BLaER1 treated with 17β-estradiol and CSF1 and Interleukin-3, amounts not matched to agents 10 nM and 100 nM (cell line): ENCODE data around the gene GPRC5A.
A peak's percentile ranks its signal among the peaks of the same experiment; 100 is the strongest.
"Not testable (repeated sequence)": the region's sequence is repeated elsewhere in the genome, so short reads cannot be mapped to it uniquely, and the experiment has no call there.

ENCODE experiments used
- H3K27ac ChIP-seq, 11 experiments: shearing (Covaris generic); formaldehyde crosslinking; 2 replicates each; pipeline ENCODE4 v1.8.1; 2022
- H3K27me3 ChIP-seq, 11 experiments: shearing (Covaris generic); formaldehyde crosslinking; 2 replicates each; pipeline ENCODE4 v1.8.1; 2022
- H3K36me3 ChIP-seq, 11 experiments: shearing (Covaris generic); formaldehyde crosslinking; 2 replicates each; pipeline ENCODE4 v1.8.1; 2022
- H3K4me1 ChIP-seq, 10 experiments: shearing (Covaris generic); formaldehyde crosslinking; 2 replicates each; pipeline ENCODE4 v1.8.1; 2022
- H3K4me2 ChIP-seq, 11 experiments: shearing (Covaris generic); formaldehyde crosslinking; 2 replicates each; pipeline ENCODE4 v1.8.1; 2022
- H3K4me3 ChIP-seq, 10 experiments: shearing (Covaris generic); formaldehyde crosslinking; 2 replicates each; pipeline ENCODE4 v1.8.1; 2022
- H3K9ac ChIP-seq, 11 experiments: shearing (Covaris generic); formaldehyde crosslinking; 2 replicates each; pipeline ENCODE4 v1.8.1; 2022
- H3K9me3 ChIP-seq, 11 experiments: shearing (Covaris generic); formaldehyde crosslinking; replicated peaks in 1 of 11; 2 replicates each; pipeline ENCODE4 v1.8.1; 2022
- H4K20me1 ChIP-seq, 11 experiments: shearing (Covaris generic); formaldehyde crosslinking; 2 replicates each; pipeline ENCODE4 v1.8.1; 2022
- Cebpa-rat ChIP-seq, 11 experiments: shearing (Covaris generic); IDR thresholded peaks; 2 replicates each; pipeline ENCODE4 v1.8.1; 2022

The GPRC5A gene

GRCh38 chr12:12871587-12872138 lies 19.7 kb upstream of the GPRC5A start:
- Histone ChIP-seq H3K9ac (no peak overlapping the region), H3K9me3 (no peaks in the 10 kb centered on the region), H3K36me3 (peaks cover 0 to 4% (median 0%) of the 10 kb centered on the region in 11 experiments; a peak in 1 of 22 replicates), H3K27me3 (no peaks in the 10 kb centered on the region), H3K4me2 (peak overlapping the region in 3 of 11 experiments; percentile 10 to 49 (median 22); a peak in 4 of 22 replicates), H3K4me3 (no peak overlapping the region), H4K20me1 (no peaks in the 10 kb centered on the region), H3K4me1 (peaks cover 0 to 24% (median 13%) of the 10 kb centered on the region in 10 experiments; a peak in 12 of 20 replicates), H3K27ac (no peak overlapping the region)
- TF ChIP-seq Cebpa-rat (IDR thresholded peaks at IDR 0.05) = no peak

DNA sequence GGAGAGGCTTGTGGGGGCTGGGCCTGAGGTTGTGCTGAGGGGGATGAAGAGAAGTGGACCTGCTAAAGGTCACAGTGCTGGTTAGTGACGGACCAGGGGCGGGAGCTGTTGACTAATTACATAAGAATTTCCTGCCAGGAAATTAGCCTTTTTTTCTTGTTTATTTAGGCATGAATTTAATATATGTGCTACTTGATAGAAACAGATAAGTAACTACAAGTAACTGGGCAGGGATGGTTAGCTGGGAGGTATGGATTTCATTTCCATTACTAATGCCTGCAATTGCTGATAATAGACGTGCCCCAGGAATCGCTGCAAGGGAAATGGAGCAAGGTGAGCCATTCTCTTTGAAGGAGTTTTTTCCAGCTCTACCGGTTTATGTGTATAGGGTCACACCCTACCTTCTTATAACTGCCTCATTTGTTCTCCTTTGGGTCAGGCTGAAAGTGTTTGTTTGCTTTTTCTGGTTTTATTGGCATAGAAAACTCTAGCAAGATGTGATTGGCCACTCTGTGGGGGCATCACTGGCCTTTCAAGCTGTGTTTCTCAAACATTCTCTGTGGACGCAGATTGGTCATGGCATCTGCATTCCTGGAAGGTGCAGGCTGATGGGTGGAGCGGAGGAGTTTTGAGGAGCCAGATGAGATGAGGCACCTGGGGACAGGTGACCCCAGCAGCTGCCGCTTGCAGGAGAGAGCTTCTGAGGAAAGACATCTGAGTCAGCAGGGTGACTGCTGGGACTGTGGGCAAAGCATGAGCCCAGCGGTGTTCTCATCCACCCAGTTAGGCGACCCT lies 19.0 kb upstream of the GPRC5A start:
- peaks cover 0 to 24% (median 13%) of the 10 kb centered on the region in 10 experiments; a peak in 12 of 20 replicates for H3K4me1 ChIP-seq
- peaks cover 0 to 4% (median 0%) of the 10 kb centered on the region in 11 experiments; a peak in 1 of 22 replicates for H3K36me3 ChIP-seq
- no peak overlapping the region for H3K9ac ChIP-seq
- H3K27ac ChIP-seq = no peak overlapping the region
- no peaks in the 10 kb centered on the region for H3K27me3 ChIP-seq
- H4K20me1 ChIP-seq = no peaks in the 10 kb centered on the region
- no peak for TF ChIP-seq Cebpa-rat (IDR thresholded peaks at IDR 0.05)
- peak overlapping the region in 3 of 11 experiments; percentile 10 to 49 (median 22); a peak in 4 of 22 replicates for H3K4me2 ChIP-seq
- H3K9me3 ChIP-seq = no peaks in the 10 kb centered on the region
- no peak overlapping the region for H3K4me3 ChIP-seq

DNA sequence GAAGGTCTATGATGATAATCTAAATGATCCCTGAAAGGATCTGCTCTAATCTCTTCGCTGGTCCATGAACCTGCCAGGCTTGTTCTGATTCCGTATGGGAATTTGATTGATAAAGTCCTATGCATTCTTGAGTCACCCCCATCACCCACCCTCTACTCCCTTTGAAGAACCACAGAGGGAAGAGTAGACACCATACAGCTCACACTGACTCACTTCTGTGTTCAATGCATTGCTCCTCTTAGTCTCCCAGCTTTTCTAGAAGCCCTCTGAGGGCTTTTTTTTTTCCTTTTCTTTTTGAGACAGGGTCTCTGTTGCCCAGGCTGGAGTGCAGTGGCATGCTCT lies 18.5 kb upstream of the GPRC5A start:
- Histone ChIP-seq H3K4me1 (peaks cover 0 to 24% (median 13%) of the 10 kb centered on the region in 10 experiments; a peak in 12 of 20 replicates), H3K4me3 (no peak overlapping the region), H4K20me1 (no peaks in the 10 kb centered on the region), H3K4me2 (no peak overlapping the region), H3K9me3 (no peaks in the 10 kb centered on the region), H3K27ac (no peak overlapping the region), H3K9ac (no peak overlapping the region), H3K36me3 (peaks cover 0 to 4% (median 0%) of the 10 kb centered on the region in 11 experiments; a peak in 1 of 22 replicates), H3K27me3 (no peaks in the 10 kb centered on the region)
- no peak for TF ChIP-seq Cebpa-rat (IDR thresholded peaks at IDR 0.05)

DNA sequence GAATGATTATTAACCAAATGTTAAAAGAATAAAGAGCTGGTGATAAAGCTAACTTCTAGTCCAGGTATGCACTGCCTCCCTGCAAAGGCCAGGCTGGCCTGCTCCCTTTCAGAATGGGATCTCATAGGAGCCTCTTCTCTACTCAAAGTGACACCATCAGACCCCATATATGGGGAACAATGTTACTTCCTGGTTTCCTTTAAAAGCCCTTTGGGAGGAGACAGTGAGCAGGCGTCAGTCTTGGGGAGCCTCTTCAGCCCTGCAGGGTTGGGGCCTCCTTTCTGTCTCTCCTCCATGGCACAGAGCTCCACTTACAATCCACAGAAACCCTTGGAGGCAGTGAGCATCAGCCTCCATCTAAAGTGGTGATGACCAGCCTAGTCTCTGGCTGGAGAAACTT lies 17.3 kb upstream of the GPRC5A start:
- peak overlapping the region in 1 of 11 experiments; percentile 47; a peak in 2 of 22 replicates for H3K27ac ChIP-seq
- H3K36me3 ChIP-seq = peaks cover 0 to 4% (median 0%) of the 10 kb centered on the region in 11 experiments; a peak in 1 of 22 replicates
- no peak overlapping the region for H3K9ac ChIP-seq
- H3K4me2 ChIP-seq = peak overlapping the region in 5 of 11 experiments; percentile 37 to 66 (median 45); a peak in 10 of 22 replicates
- no peaks in the 10 kb centered on the region for H3K27me3 ChIP-seq
- no peak overlapping the region for H3K4me3 ChIP-seq
- no peak for TF ChIP-seq Cebpa-rat (IDR thresholded peaks at IDR 0.05)
- no peaks in the 10 kb centered on the region for H3K9me3 ChIP-seq
- H4K20me1 ChIP-seq = no peaks in the 10 kb centered on the region
- peaks cover 0 to 24% (median 13%) of the 10 kb centered on the region in 10 experiments; a peak in 12 of 20 replicates for H3K4me1 ChIP-seq

DNA sequence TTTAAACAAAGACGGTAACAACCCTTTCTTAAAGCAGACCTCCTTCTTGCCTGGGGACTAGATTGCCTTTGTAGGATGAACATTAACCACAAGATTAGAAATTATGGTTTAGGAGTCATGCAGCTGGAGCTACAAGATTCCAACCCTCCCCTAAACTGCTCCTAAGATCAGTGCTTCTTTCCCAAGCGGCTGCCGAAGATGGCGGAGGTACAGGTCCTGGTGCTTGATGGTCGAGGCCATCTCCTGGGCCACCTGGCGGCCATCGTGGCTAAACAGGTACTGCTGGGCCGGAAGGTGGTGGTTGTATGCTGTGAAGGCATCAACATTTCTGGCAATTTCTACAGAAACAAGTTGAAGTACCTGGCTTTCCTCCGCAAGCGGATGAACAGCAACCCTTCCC lies 16.1 kb upstream of the GPRC5A start:
- not testable (repeated sequence) for H3K4me2 ChIP-seq, H3K9ac ChIP-seq
- H3K4me1 ChIP-seq = peaks cover 0 to 28% (median 14%) of the 10 kb centered on the region in 10 experiments; a peak in 14 of 20 replicates

DNA sequence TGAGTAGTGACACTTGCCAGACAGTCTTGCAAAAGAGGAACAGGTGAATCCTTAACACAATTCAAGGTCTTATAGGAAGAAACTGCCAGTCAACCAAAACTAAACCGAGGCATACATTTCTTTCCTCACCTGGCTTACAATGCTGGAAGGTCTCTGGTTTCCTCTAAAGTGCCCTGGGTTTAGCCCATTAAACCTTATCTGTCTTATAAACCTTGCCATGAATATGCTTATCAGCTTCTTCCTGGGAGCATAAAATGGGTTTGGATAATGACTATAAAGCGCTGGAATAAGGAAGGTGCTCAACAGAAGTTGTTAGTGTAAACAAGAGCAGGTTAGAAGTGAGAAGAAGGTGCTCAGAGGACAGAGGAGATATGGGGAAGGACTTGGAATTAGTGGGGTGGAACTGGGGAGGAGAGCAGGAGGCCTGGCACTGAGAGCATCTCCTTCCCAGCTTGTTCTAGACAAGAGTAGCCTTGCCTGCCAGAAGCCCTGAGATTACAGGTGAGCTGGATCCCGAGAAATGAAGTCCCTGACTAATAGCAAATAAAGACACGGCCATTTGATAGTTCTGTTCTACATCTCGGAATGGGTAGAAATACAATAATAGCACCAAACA lies 14.1 kb upstream of the GPRC5A start:
- Histone ChIP-seq H3K4me2 (no peak overlapping the region), H3K9ac (no peak overlapping the region; a peak in 1 of 22 replicates), H3K27me3 (no peaks in the 10 kb centered on the region), H3K4me1 (peaks cover 0 to 39% (median 17%) of the 10 kb centered on the region in 10 experiments; a peak in 14 of 20 replicates), H4K20me1 (no peaks in the 10 kb centered on the region), H3K27ac (no peak overlapping the region), H3K4me3 (no peak overlapping the region), H3K36me3 (no peaks in the 10 kb centered on the region; a peak in 1 of 22 replicates), H3K9me3 (no peaks in the 10 kb centered on the region)
- TF ChIP-seq Cebpa-rat (IDR thresholded peaks at IDR 0.05) = no peak

More for the DNA sequence above, 16.1 kb upstream of the GPRC5A start:
- H3K4me3 ChIP-seq, H3K36me3 ChIP-seq, H3K27me3 ChIP-seq, H3K9me3 ChIP-seq, H4K20me1 ChIP-seq: not testable (repeated sequence)
- 0 out of 22 replicates have a peak overlapping the region, but pooled peaks of 1 of the 11 experiments have one; percentile 26 for H3K27ac ChIP-seq

GRCh38 chr12:12877781-12878455 lies 13.4 kb upstream of the GPRC5A start:
- Histone ChIP-seq H3K9me3 (no peaks in the 10 kb centered on the region), H4K20me1 (no peaks in the 10 kb centered on the region), H3K27ac (no peak overlapping the region), H3K4me2 (no peak overlapping the region), H3K36me3 (no peaks in the 10 kb centered on the region), H3K9ac (no peak overlapping the region; a peak in 1 of 22 replicates), H3K27me3 (no peaks in the 10 kb centered on the region), H3K4me3 (no peak overlapping the region), H3K4me1 (peaks cover 0 to 35% (median 17%) of the 10 kb centered on the region in 10 experiments; a peak in 14 of 20 replicates)
- TF ChIP-seq Cebpa-rat (IDR thresholded peaks at IDR 0.05) = no peak

DNA sequence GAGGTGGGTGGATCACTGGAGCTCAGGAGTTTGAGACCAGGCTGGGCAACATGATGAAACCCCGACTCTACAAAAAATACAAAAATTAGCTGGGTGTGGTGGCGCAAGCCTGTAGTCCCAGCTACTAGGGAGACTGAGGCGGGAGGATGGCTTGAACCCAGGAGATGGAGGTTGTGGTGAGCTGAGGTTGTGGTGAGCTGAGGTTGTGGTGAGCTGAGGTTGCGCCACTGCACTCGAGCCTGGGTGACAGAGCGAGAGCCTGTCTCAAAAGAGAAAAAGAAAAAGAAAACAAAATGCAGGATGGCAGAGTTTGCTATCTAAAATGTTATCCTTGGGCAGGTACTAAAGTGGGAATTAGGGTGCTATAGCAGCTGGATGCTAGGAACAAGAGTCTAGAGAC lies 10.8 kb upstream of the GPRC5A start:
- Histone ChIP-seq H3K36me3 (no peaks in the 10 kb centered on the region), H4K20me1 (no peaks in the 10 kb centered on the region), H3K27ac (no peak overlapping the region), H3K9me3 (no peaks in the 10 kb centered on the region), H3K4me2 (peak overlapping the region in 7 of 11 experiments; percentile 2 to 60 (median 24); a peak in 10 of 22 replicates), H3K9ac (no peak overlapping the region), H3K4me3 (no peak overlapping the region), H3K27me3 (no peaks in the 10 kb centered on the region), H3K4me1 (peaks cover 0 to 21% (median 7%) of the 10 kb centered on the region in 10 experiments; a peak in 14 of 20 replicates)
- TF ChIP-seq Cebpa-rat (IDR thresholded peaks at IDR 0.05) = 0 out of 22 replicates have a peak, but pooled peaks of 1 of the 11 experiments have one; percentile 10
